Natural killer cell (primary cell): ENCODE measurements around the gene C12orf43. TPM values are rescaled to one million over a fixed set of nuclear protein-coding genes. Genes with fewer than 3 reads are reported as not detected.

Experiments used
- ATAC-seq, 3 donors: fragments of 150-1000 bp in 2 of 3; fragments of 200-7000 bp in 1 of 3; cut with Tn5 transposase; 1 replicate in 1 of 3; 2 replicates in 2 of 3; pipeline ENCODE4 v1.10.0; 2021; ENCODE audit warnings: mild to moderate bottlenecking in 2 of 3, moderate library complexity in 2 of 3
- DNase-seq, 2 donors: peaks; one replicate each; pipeline versions ENCODE4 v3.0.0 to v3.0.0-alpha.2; 2013 to 2021; ENCODE audit warnings: mixed read lengths in 1 of 2
- H3K27ac ChIP-seq: one replicate; pipeline ENCODE4 v1.5.1; 2013; ENCODE audit warnings: mild to moderate bottlenecking, low read length
- H3K27me3 ChIP-seq: one replicate; pipeline ENCODE4 v1.6.1; 2013; ENCODE audit warnings: low read length; ENCODE audit not compliant: control insufficient read depth, insufficient read depth
- H3K36me3 ChIP-seq: one replicate; pipeline ENCODE4 v1.6.1; 2013; ENCODE audit warnings: low read length; ENCODE audit not compliant: control insufficient read depth, insufficient read depth
- H3K4me1 ChIP-seq: one replicate; pipeline ENCODE4 v1.6.1; 2013; ENCODE audit warnings: low read length; ENCODE audit not compliant: control insufficient read depth, insufficient read depth
- H3K4me3 ChIP-seq: one replicate; pipeline ENCODE4 v1.5.1; 2013; ENCODE audit warnings: low read length
- H3K9me3 ChIP-seq: one replicate; pipeline ENCODE4 v1.6.1; 2013; ENCODE audit warnings: low read length; ENCODE audit not compliant: control insufficient read depth, insufficient read depth
- H3K27ac Mint-ChIP-seq, 2 donors: one replicate each; pipeline ENCODE4 v1.8.0; 2022; ENCODE audit warnings: mild to moderate bottlenecking in 2 of 2, mixed read lengths in 2 of 2, moderate library complexity in 1 of 2
- H3K27me3 Mint-ChIP-seq, 2 donors: one replicate each; pipeline ENCODE4 v1.8.0; 2022; ENCODE audit warnings: low read depth in 2 of 2, mixed read lengths in 2 of 2
- H3K36me3 Mint-ChIP-seq: one replicate; pipeline ENCODE4 v1.8.0; 2022; ENCODE audit warnings: mixed read lengths
- H3K4me1 Mint-ChIP-seq, 2 donors: one replicate each; pipeline ENCODE4 v1.8.0; 2022; ENCODE audit warnings: mixed read lengths in 2 of 2
- H3K4me3 Mint-ChIP-seq: one replicate; pipeline ENCODE4 v1.8.0; 2022; ENCODE audit warnings: mild to moderate bottlenecking, moderate library complexity, mixed read lengths
- H3K9me3 Mint-ChIP-seq, 2 donors: one replicate each; pipeline ENCODE4 v1.8.0; 2022; ENCODE audit warnings: mixed read lengths in 2 of 2
- CTCF ChIP-seq: fragments of 200-600 bp; IDR thresholded peaks from one replicate; pipeline ENCODE4 v1.8.0; 2022; ENCODE audit warnings: antibody characterized with exemption
- WGBS: methylation state at CpG from one replicate; pipeline ENCODE4 v1.1.7; 2013; ENCODE audit warnings: missing lambda C conversion rate; ENCODE audit not compliant: insufficient coverage; 5-methylcytosine and 5-hydroxymethylcytosine counted together
- intact Hi-C: fragments of 100-400 bp; cut with micrococcal nuclease; formaldehyde crosslinking; loops from one replicate; pipeline ENCODE4 v1.14.2; 2022
- total RNA-seq, 4 donors: library from RNA; stranded (reverse); fragments of 120-200 nt in 1 of 4; gene quantifications; one replicate each; pipeline versions ENCODE4 v1.2.3 to v1.2.4, GENCODE V29; 2013 to 2022

Gene C12orf43
- total RNA-seq, 3 donors from 2014 or later (not counting 1 experiment from before 2014, with no cell fraction given) = 16.0 to 19.9 (median 18.0) TPM

GRCh38 chr12:120978296-120979219 lies 37.7 kb downstream of the C12orf43 start, which contains the start of gene HNF1A:
HNF1A (plus strand) TSS chr12:120978543; CDS start chr12:120978769, 226 bp downstream.
- Mint-ChIP-seq H3K36me3 (no peaks in the 10 kb centered on the region), H3K4me1 (no peaks in the 10 kb centered on the region), H3K27me3 (no peaks in the 10 kb centered on the region), H3K9me3 (no peaks in the 10 kb centered on the region), H3K4me3 (no peak within 1 kb of the TSS), H3K27ac (no peak within 1 kb of the TSS)
- DNase-seq (no peak), ATAC-seq (no peak)
- Histone ChIP-seq H3K4me3 (no peak within 1 kb of the TSS), H3K9me3 (no peaks in the 10 kb centered on the region), H3K4me1 (no peaks in the 10 kb centered on the region), H3K27me3 (no peaks in the 10 kb centered on the region), H3K36me3 (no peaks in the 10 kb centered on the region), H3K27ac (no peak within 1 kb of the TSS)
- intact Hi-C loops = no loop called here
- TF ChIP-seq CTCF = no peak
- 90% methylated on average over 40 of the region's 40 CpGs for WGBS

- Histone ChIP-seq H3K27me3 (no peaks in the 10 kb centered on the region), H3K36me3 (no peaks in the 10 kb centered on the region), H3K9me3 (no peaks in the 10 kb centered on the region), H3K4me3 (no peak overlapping the region), H3K4me1 (no peaks in the 10 kb centered on the region), H3K27ac (no peak overlapping the region)
- Mint-ChIP-seq H3K27ac (no peak overlapping the region), H3K4me1 (no peaks in the 10 kb centered on the region), H3K27me3 (no peaks in the 10 kb centered on the region), H3K9me3 (no peaks in the 10 kb centered on the region), H3K4me3 (no peak overlapping the region), H3K36me3 (no peaks in the 10 kb centered on the region)
- no peak for TF ChIP-seq CTCF
- WGBS = 92% methylated on average over 14 of the region's 14 CpGs
- DNase-seq (no peak), ATAC-seq (no peak)
- intact Hi-C loops = no loop called here
Measured at GRCh38 chr12:120977531-120978295, 38.6 kb downstream of the C12orf43 start.

- TF ChIP-seq CTCF = no peak
- Histone ChIP-seq H3K36me3 (no peaks in the 10 kb centered on the region), H3K27me3 (no peaks in the 10 kb centered on the region), H3K9me3 (no peaks in the 10 kb centered on the region), H3K4me3 (no peak overlapping the region), H3K4me1 (no peaks in the 10 kb centered on the region), H3K27ac (no peak overlapping the region)
- 82% methylated on average over 10 of the region's 10 CpGs for WGBS
- Mint-ChIP-seq H3K27me3 (no peaks in the 10 kb centered on the region), H3K4me3 (no peak overlapping the region), H3K4me1 (peaks cover 0 to 5% of the 10 kb centered on the region in 2 donors), H3K9me3 (no peaks in the 10 kb centered on the region), H3K36me3 (no peaks in the 10 kb centered on the region), H3K27ac (no peak overlapping the region)
- ATAC-seq (no peak), DNase-seq (no peak)
- intact Hi-C loops = loop anchor here (5.0 kb wide), 1 partner anchor 391 kb away; the partner anchor contains the start of gene POP5
Measured at GRCh38 chr12:120972870-120973543, 43.3 kb downstream of the C12orf43 start.
